ENCODE results near the gene THBS2.
"Not testable (repeated sequence)": the region's sequence is repeated elsewhere in the genome, so short reads cannot be mapped to it uniquely, and the experiment has no call there.

THBS2 gene

GRCh38 chr6:169197929-169198328 lies 55.7 kb downstream of the THBS2 start:
- not testable (repeated sequence) for H3K27me3 ChIP-seq (ENCODE audit: control insufficient read depth, insufficient read depth, low read length); H3K36me3 ChIP-seq (ENCODE audit: control insufficient read depth, insufficient read depth, low read length); H3K4me1 ChIP-seq (ENCODE audit: control insufficient read depth, insufficient read depth, low read length); H3K27ac ChIP-seq (ENCODE audit: low read depth, low read length); H3K9me3 ChIP-seq (ENCODE audit: control insufficient read depth, insufficient read depth, low read depth, low read length); H3K4me3 ChIP-seq (ENCODE audit: low read depth, low read length); H3K9ac ChIP-seq (ENCODE audit: low read length)

- H3K9me3 ChIP-seq (ENCODE audit: control insufficient read depth, insufficient read depth, low read depth, low read length), result peaks cover 10% of the 10 kb centered on the region; the same call in 1 of the 2 replicates
- H3K36me3 ChIP-seq (ENCODE audit: control insufficient read depth, insufficient read depth, low read length); H3K4me1 ChIP-seq (ENCODE audit: control insufficient read depth, insufficient read depth, low read length); H3K27me3 ChIP-seq (ENCODE audit: control insufficient read depth, insufficient read depth, low read length); H3K27ac ChIP-seq (ENCODE audit: low read depth, low read length); H3K4me3 ChIP-seq (ENCODE audit: low read depth, low read length); H3K9ac ChIP-seq (ENCODE audit: low read length): not testable (repeated sequence)
Measured at GRCh38 chr6:169196279-169196678, 57.4 kb downstream of the THBS2 start.

- H3K4me3 ChIP-seq (ENCODE audit: low read depth, low read length), result no peak overlapping the region
- no peak overlapping the region for H3K27ac ChIP-seq (ENCODE audit: low read depth, low read length)
- no peaks in the 10 kb centered on the region for H3K27me3 ChIP-seq (ENCODE audit: control insufficient read depth, insufficient read depth, low read length)
- H3K9ac ChIP-seq (ENCODE audit: low read length), result no peak overlapping the region
- peaks cover 10% of the 10 kb centered on the region; the same call in 1 of the 2 replicates for H3K9me3 ChIP-seq (ENCODE audit: control insufficient read depth, insufficient read depth, low read depth, low read length)
- H3K36me3 ChIP-seq (ENCODE audit: control insufficient read depth, insufficient read depth, low read length), result no peaks in the 10 kb centered on the region
- H3K4me1 ChIP-seq (ENCODE audit: control insufficient read depth, insufficient read depth, low read length), result no peaks in the 10 kb centered on the region
Measured at GRCh38 chr6:169194737-169195136, 58.9 kb downstream of the THBS2 start.

GRCh38 chr6:169190970-169191369 lies 62.7 kb downstream of the THBS2 start:
- no peaks in the 10 kb centered on the region for H3K36me3 ChIP-seq (ENCODE audit: control insufficient read depth, insufficient read depth, low read length)
- no peak overlapping the region for H3K27ac ChIP-seq (ENCODE audit: low read depth, low read length)
- H3K27me3 ChIP-seq (ENCODE audit: control insufficient read depth, insufficient read depth, low read length), result no peaks in the 10 kb centered on the region
- H3K4me1 ChIP-seq (ENCODE audit: control insufficient read depth, insufficient read depth, low read length), result no peaks in the 10 kb centered on the region
- H3K9me3 ChIP-seq (ENCODE audit: control insufficient read depth, insufficient read depth, low read depth, low read length), result peaks cover 10% of the 10 kb centered on the region; the same call in 1 of the 2 replicates
- no peak overlapping the region for H3K4me3 ChIP-seq (ENCODE audit: low read depth, low read length)
- no peak overlapping the region for H3K9ac ChIP-seq (ENCODE audit: low read length)

- H3K27ac ChIP-seq (ENCODE audit: low read depth, low read length), result no peak overlapping the region
- H3K4me3 ChIP-seq (ENCODE audit: low read depth, low read length), result no peak overlapping the region
Measured at GRCh38 chr6:169190144-169190584, 63.5 kb downstream of the THBS2 start.

GRCh38 chr6:169189686-169190085 lies 64.0 kb downstream of the THBS2 start:
- no peaks in the 10 kb centered on the region for H3K27me3 ChIP-seq (ENCODE audit: control insufficient read depth, insufficient read depth, low read length)
- no peaks in the 10 kb centered on the region for H3K36me3 ChIP-seq (ENCODE audit: control insufficient read depth, insufficient read depth, low read length)
- no peak overlapping the region for H3K9ac ChIP-seq (ENCODE audit: low read length)
- H3K4me1 ChIP-seq (ENCODE audit: control insufficient read depth, insufficient read depth, low read length), result no peaks in the 10 kb centered on the region
- H3K27ac ChIP-seq (ENCODE audit: low read depth, low read length), result no peak overlapping the region
- no peak overlapping the region for H3K4me3 ChIP-seq (ENCODE audit: low read depth, low read length)
- H3K9me3 ChIP-seq (ENCODE audit: control insufficient read depth, insufficient read depth, low read depth, low read length), result peaks cover 10% of the 10 kb centered on the region; the same call in 1 of the 2 replicates

More at GRCh38 chr6:169190144-169190584, 63.5 kb downstream of the THBS2 start:
- Histone ChIP-seq H3K36me3 (ENCODE audit: control insufficient read depth, insufficient read depth, low read length) (no peaks in the 10 kb centered on the region), H3K9me3 (ENCODE audit: control insufficient read depth, insufficient read depth, low read depth, low read length) (peaks cover 10% of the 10 kb centered on the region; the same call in 1 of the 2 replicates), H3K27me3 (ENCODE audit: control insufficient read depth, insufficient read depth, low read length) (no peaks in the 10 kb centered on the region), H3K4me1 (ENCODE audit: control insufficient read depth, insufficient read depth, low read length) (no peaks in the 10 kb centered on the region), H3K9ac (ENCODE audit: low read length) (no peak overlapping the region)

- no peak overlapping the region for H3K27ac ChIP-seq (ENCODE audit: low read depth, low read length)
- no peaks in the 10 kb centered on the region for H3K27me3 ChIP-seq (ENCODE audit: control insufficient read depth, insufficient read depth, low read length)
Measured at GRCh38 chr6:169189182-169189581, 64.5 kb downstream of the THBS2 start.

GRCh38 chr6:169188475-169188874 lies 65.2 kb downstream of the THBS2 start:
- Histone ChIP-seq H3K27ac (ENCODE audit: low read depth, low read length) (no peak overlapping the region), H3K4me1 (ENCODE audit: control insufficient read depth, insufficient read depth, low read length) (no peaks in the 10 kb centered on the region), H3K4me3 (ENCODE audit: low read depth, low read length) (no peak overlapping the region), H3K36me3 (ENCODE audit: control insufficient read depth, insufficient read depth, low read length) (no peaks in the 10 kb centered on the region), H3K27me3 (ENCODE audit: control insufficient read depth, insufficient read depth, low read length) (no peaks in the 10 kb centered on the region), H3K9ac (ENCODE audit: low read length) (no peak overlapping the region), H3K9me3 (ENCODE audit: control insufficient read depth, insufficient read depth, low read depth, low read length) (0 out of 2 replicates have a peak, but pooled peaks cover 10% of the 10 kb centered on the region)

More at GRCh38 chr6:169189182-169189581, 64.5 kb downstream of the THBS2 start:
- H3K9ac ChIP-seq (ENCODE audit: low read length), result no peak overlapping the region
- no peak overlapping the region for H3K4me3 ChIP-seq (ENCODE audit: low read depth, low read length)
- H3K4me1 ChIP-seq (ENCODE audit: control insufficient read depth, insufficient read depth, low read length), result no peaks in the 10 kb centered on the region
- peaks cover 10% of the 10 kb centered on the region; the same call in 1 of the 2 replicates for H3K9me3 ChIP-seq (ENCODE audit: control insufficient read depth, insufficient read depth, low read depth, low read length)
- no peaks in the 10 kb centered on the region for H3K36me3 ChIP-seq (ENCODE audit: control insufficient read depth, insufficient read depth, low read length)

- Histone ChIP-seq H3K27ac (ENCODE audit: low read depth, low read length) (no peak overlapping the region), H3K27me3 (ENCODE audit: control insufficient read depth, insufficient read depth, low read length) (no peaks in the 10 kb centered on the region), H3K4me1 (ENCODE audit: control insufficient read depth, insufficient read depth, low read length) (no peaks in the 10 kb centered on the region), H3K9me3 (ENCODE audit: control insufficient read depth, insufficient read depth, low read depth, low read length) (0 out of 2 replicates have a peak, but pooled peaks cover 10% of the 10 kb centered on the region), H3K9ac (ENCODE audit: low read length) (no peak overlapping the region), H3K36me3 (ENCODE audit: control insufficient read depth, insufficient read depth, low read length) (no peaks in the 10 kb centered on the region), H3K4me3 (ENCODE audit: low read depth, low read length) (no peak overlapping the region)
Measured at GRCh38 chr6:169188051-169188470, 65.6 kb downstream of the THBS2 start.

GRCh38 chr6:169186496-169187169 lies 67.0 kb downstream of the THBS2 start:
- H3K36me3 ChIP-seq (ENCODE audit: control insufficient read depth, insufficient read depth, low read length), result no peaks in the 10 kb centered on the region
- no peaks in the 10 kb centered on the region for H3K4me1 ChIP-seq (ENCODE audit: control insufficient read depth, insufficient read depth, low read length)
- H3K27me3 ChIP-seq (ENCODE audit: control insufficient read depth, insufficient read depth, low read length), result no peaks in the 10 kb centered on the region
- no peak overlapping the region for H3K27ac ChIP-seq (ENCODE audit: low read depth, low read length)
- no peak overlapping the region for H3K4me3 ChIP-seq (ENCODE audit: low read depth, low read length)
- 0 out of 2 replicates have a peak, but pooled peaks cover 1% of the 10 kb centered on the region for H3K9me3 ChIP-seq (ENCODE audit: control insufficient read depth, insufficient read depth, low read depth, low read length)
- H3K9ac ChIP-seq (ENCODE audit: low read length), result no peak overlapping the region

- H3K27ac ChIP-seq (ENCODE audit: low read depth, low read length), result no peak overlapping the region
- H3K4me1 ChIP-seq (ENCODE audit: control insufficient read depth, insufficient read depth, low read length), result no peaks in the 10 kb centered on the region
- no peak overlapping the region for H3K9ac ChIP-seq (ENCODE audit: low read length)
- H3K36me3 ChIP-seq (ENCODE audit: control insufficient read depth, insufficient read depth, low read length), result no peaks in the 10 kb centered on the region
- H3K27me3 ChIP-seq (ENCODE audit: control insufficient read depth, insufficient read depth, low read length), result no peaks in the 10 kb centered on the region
- no peaks in the 10 kb centered on the region for H3K9me3 ChIP-seq (ENCODE audit: control insufficient read depth, insufficient read depth, low read depth, low read length)
- no peak overlapping the region for H3K4me3 ChIP-seq (ENCODE audit: low read depth, low read length)
Measured at GRCh38 chr6:169185692-169186485, 67.8 kb downstream of the THBS2 start.

Data from HUES6 (cell line).